Umbilical cord (tissue), 2 donors: ENCODE data around the gene FIP1L1. TPM values are rescaled to one million over a fixed set of nuclear protein-coding genes. Genes with fewer than 3 reads are reported as not detected.
A peak's percentile ranks its signal among the peaks of the same experiment; 100 is the strongest.

Source experiments
- DNase-seq: peaks from one replicate; pipeline ENCODE4 v3.0.0-alpha.2; 2015; ENCODE audit warnings: low spot score
- total RNA-seq: library from RNA; depleted of rRNA; stranded (reverse); fragments of >200 nt; gene quantifications from one replicate; pipeline ENCODE4 v1.2.3, GENCODE V29; 2014; ENCODE audit warnings: low replicate concordance; ENCODE audit not compliant: insufficient read depth

Gene FIP1L1
- total RNA-seq, 1 donor from 2014 or later, result 104 TPM

DNA sequence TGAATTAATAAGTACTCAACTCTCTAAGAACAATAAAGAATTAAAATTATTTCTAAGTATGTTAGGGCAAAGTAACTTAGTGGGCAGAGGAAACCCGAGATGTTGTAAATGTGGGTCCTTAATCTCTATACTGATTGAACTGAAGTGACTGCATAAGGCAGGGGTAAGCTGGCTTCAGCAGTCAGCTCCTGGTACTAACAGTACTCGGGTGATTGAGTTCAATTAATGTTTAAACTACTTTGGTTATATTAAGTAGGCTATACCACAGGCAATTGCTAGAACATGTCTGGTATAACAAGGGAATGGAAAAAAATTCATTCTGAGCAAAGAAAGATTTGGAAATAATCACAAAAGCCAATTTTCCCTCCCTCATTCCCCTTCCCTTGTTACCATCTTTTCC is 123.1 kb downstream of the FIP1L1 start:
- DNase-seq, result no peak

DNA sequence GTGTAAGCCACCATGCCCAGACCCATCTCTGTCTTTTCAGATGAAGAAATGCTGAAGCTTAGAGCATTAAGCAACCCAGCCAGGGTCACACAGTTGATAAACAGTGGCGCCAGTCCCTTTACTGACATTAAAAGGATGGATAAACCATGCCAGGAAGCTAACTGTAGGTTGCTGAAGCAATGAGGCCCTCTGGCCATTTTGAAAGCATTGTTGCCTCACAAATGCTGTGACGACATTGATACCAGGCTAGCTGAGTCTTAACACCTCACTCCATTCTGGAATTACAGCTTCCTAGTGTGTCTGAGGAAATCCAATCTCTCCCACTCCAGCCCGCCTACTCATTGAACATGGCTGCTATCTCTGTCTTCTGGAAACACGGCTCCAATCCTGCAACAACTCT is 124.1 kb downstream of the FIP1L1 start:
- DNase-seq, result no peak

DNA sequence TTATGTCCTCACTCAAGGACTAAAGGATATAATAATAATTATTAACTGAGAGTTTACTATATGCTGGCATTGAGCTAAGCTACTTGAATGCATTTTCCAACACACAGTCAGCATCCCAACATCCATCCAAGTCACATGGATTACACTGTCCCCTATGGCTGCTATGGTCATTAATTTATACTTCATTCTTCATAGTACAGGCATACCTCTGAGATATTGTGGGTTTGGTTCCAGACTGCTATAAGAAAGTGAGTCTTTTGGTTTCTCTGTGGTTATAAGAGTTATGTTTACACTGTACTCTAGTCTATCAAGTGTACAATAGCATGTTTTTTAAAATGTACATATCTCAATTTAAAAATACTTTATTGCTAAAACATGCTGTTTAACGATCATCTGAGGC is 124.7 kb downstream of the FIP1L1 start:
- DNase-seq, result no peak

DNA sequence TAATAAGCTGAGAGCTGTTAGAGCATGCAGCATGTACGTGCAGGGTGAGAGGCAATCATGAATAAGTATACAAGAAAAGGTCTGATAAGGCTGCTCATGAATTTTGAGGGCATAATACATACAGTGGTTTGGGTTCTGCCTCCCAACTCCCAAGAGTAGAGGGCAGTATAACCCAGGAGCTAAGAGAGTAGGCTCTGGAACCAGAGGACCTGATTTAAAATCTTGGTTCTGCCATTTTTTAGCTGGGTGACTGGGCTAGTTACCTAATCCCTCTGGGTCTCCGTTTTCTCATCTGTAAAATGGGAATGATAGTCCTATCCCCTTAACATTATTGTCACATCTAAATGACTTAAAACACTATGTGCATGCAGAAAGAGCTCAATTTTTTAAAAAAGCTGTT is 128.5 kb downstream of the FIP1L1 start:
- DNase-seq, result no peak

DNA sequence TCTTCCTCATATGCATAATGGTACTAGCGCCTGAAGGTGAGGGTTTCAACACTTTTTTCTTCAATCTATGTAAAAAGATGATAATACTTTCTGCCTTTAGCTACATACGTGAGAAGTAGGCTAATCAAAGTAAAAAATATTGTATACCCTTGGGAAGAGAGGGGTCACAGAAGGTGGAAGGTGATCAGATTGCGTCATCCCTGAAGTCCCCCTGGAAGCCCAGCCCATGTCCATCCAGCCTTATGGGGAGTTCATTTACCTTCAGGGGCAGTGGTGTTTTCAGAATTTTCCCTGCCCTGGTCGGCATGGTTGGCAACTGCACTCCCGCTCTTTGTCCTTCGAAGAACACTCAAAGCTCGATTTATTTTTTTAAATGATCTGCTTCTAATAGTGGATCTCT is 129.6 kb downstream of the FIP1L1 start:
- DNase-seq, result no peak

DNA sequence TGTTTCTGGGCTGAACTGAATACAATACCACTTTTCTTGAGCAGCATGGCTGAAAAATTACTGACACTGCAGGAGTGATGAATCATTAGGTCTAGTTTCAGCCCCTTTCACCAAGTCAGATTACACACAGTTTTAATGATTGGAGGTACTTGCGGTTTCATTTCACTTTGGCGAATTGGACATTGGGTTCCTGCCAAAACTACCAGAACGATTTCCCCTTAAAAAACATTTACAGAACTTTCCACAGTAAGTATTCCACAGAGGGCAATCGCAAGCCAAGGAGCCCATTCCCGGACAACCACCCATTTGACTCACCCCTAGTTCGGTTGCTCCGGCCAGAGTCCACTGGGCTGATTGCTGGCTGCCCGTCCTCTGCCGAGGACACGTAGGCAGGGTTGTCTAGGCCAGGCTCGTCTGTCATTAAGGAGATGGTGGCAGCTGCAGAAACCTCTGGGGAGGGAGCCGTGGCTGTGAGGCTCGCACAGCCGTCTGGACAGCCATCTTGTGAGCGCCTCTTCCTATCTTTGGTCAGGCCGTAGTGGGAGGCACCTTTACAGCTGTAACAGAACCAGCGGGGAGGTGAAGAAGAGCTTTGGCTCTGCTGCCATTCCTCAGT is 130.3 kb downstream of the FIP1L1 start:
- no peak for DNase-seq

DNA sequence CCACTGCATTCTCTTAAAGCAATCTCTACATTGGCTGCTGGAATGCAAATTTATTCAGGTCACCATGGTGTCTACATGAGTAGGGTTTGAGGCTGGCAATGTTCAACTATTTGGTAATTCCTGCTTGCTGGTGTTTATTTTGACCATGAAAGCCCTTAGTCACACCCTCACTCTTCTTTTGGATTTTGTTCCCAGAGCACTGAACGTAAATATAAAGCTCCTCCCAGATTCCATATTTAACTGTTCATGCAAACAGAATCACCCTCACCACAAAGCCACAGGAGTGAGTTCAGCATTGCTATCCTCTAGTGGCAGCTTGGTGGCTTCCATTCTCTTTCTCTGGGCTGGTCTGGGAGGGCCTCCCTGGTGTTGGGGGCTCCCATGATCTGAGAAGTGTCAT is 131.0 kb downstream of the FIP1L1 start:
- no peak for DNase-seq

DNA sequence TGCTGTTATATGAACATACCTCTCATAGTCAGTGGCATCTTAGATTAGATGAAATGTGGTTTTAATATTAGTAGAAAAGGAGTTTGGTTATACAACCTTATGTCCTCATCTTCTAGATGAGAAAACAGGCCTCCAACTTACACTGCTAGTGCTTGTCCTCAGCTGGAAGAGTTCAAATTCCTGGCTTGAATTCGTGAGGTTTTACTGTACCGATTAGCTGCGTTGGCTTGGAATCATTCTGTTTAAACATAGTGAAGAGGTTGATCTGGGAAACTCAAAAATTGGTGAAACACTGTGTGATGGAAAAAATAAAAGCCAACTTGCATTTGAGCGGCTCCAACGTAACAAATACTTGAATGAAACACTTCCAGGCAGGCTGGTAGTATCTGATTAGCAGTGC is 132.9 kb downstream of the FIP1L1 start:
- DNase-seq, result peak; percentile 30

Other genes starting within 250 kb of the FIP1L1 start
- 26.7 TPM for gene SCFD2, start 11.6 kb upstream of the FIP1L1 start, total RNA-seq
- 30.8 TPM for gene LNX1, start 213.8 kb downstream of the FIP1L1 start, total RNA-seq